Common myeloid progenitor, CD34-positive (primary cell): ENCODE results near the gene RGS7BP.

Source experiments
- CTCF ChIA-PET: fragments of 350-600 bp; sonication (Branson Sonifier 250); formaldehyde crosslinking; loops from one replicate; lab custom pipeline; 2021; ENCODE audit warnings: antibody characterized with exemption; lab: Charles Lee
- POLR2A ChIA-PET: fragments of 350-600 bp; sonication (Branson Sonifier 250); formaldehyde crosslinking; loops from one replicate; lab custom pipeline; 2021; ENCODE audit warnings: antibody characterized with exemption; lab: Charles Lee
- DNase-seq, 3 donors: peaks; one replicate each; pipeline versions ENCODE4 v3.0.0 to v3.0.0-alpha.2; 2013
- H3K27ac ChIP-seq, 2 experiments: 1 replicate in 1 of 2; 2 replicates in 1 of 2; pipeline ENCODE4 v1.7.0; 2013; ENCODE audit warnings: inconsistent platforms in 2 of 2, low read length in 2 of 2, mild to moderate bottlenecking in 2 of 2, low read depth in 1 of 2, moderate library complexity in 1 of 2; ENCODE audit not compliant: severe bottlenecking in 2 of 2, insufficient read depth in 1 of 2, poor library complexity in 1 of 2
- H3K27me3 ChIP-seq, 5 experiments: replicated peaks in 2 of 5; 1 replicate in 3 of 5; 2 replicates in 2 of 5; pipeline versions ENCODE4 v1.6.1 to v1.7.0; 2013; ENCODE audit warnings: low read length in 4 of 5, mild to moderate bottlenecking in 2 of 5, moderate library complexity in 2 of 5, inconsistent platforms in 1 of 5; ENCODE audit not compliant: insufficient read depth in 5 of 5, control insufficient read depth in 4 of 5
- H3K36me3 ChIP-seq, 4 experiments: 1 replicate in 2 of 4; 2 replicates in 2 of 4; pipeline versions ENCODE4 v1.6.1 to v1.7.0; 2013; ENCODE audit warnings: low read length in 3 of 4, control low read depth in 1 of 4, mild to moderate bottlenecking in 1 of 4; ENCODE audit not compliant: control insufficient read depth in 4 of 4, insufficient read depth in 4 of 4
- H3K4me1 ChIP-seq, 4 experiments: 1 replicate in 3 of 4; 2 replicates in 1 of 4; pipeline versions ENCODE4 v1.6.1 to v1.7.1; 2013; ENCODE audit warnings: low read length in 3 of 4, mild to moderate bottlenecking in 3 of 4, control low read depth in 1 of 4, inconsistent platforms in 1 of 4, moderate library complexity in 1 of 4; ENCODE audit not compliant: control insufficient read depth in 4 of 4, insufficient read depth in 4 of 4; ENCODE audit errors: control extremely low read depth in 1 of 4
- H3K4me3 ChIP-seq, 7 experiments: 1 replicate in 4 of 7; 2 replicates in 3 of 7; pipeline versions ENCODE4 v1.5.1 to v1.7.0; 2013; ENCODE audit warnings: mild to moderate bottlenecking in 7 of 7, low read length in 6 of 7, moderate library complexity in 6 of 7, inconsistent platforms in 2 of 7, low read depth in 2 of 7, control low read depth in 1 of 7; ENCODE audit not compliant: insufficient read depth in 4 of 7, control insufficient read depth in 1 of 7; ENCODE audit errors: extremely low read depth in 1 of 7
- H3K9me3 ChIP-seq, 5 experiments: 1 replicate in 4 of 5; 2 replicates in 1 of 5; pipeline versions ENCODE4 v1.6.1 to v1.7.1; 2013; ENCODE audit warnings: low read length in 4 of 5, mild to moderate bottlenecking in 2 of 5, inconsistent platforms in 1 of 5, low read depth in 1 of 5, moderate library complexity in 1 of 5; ENCODE audit not compliant: control insufficient read depth in 4 of 5, insufficient read depth in 2 of 5; ENCODE audit errors: control extremely low read depth in 1 of 5
- WGBS: methylation state at CpG from one replicate; pipeline ENCODE4 v1.1.5; 2013; ENCODE audit not compliant: insufficient coverage; 5-methylcytosine and 5-hydroxymethylcytosine counted together

The RGS7BP gene

GRCh38 chr5:64516216-64516615, 10.4 kb downstream of the RGS7BP start:
- H3K27ac ChIP-seq: no peak overlapping the region
- H3K36me3 ChIP-seq: no peaks in the 10 kb centered on the region
- 94% methylated on average over 4 of the region's 4 CpGs for WGBS
- H3K4me3 ChIP-seq: no peak overlapping the region
- DNase-seq: no peak
- no peaks in the 10 kb centered on the region for H3K4me1 ChIP-seq
- ChIA-PET POLR2A (no interaction called here), CTCF (no interaction called here)
- peaks cover 0 to 2% (median 0%) of the 10 kb centered on the region in 5 experiments for H3K27me3 ChIP-seq
- no peaks in the 10 kb centered on the region for H3K9me3 ChIP-seq

GRCh38 chr5:64518793-64519192, 13.0 kb downstream of the RGS7BP start:
- CTCF ChIA-PET: no interaction called here

GRCh38 chr5:64519263-64519662, 13.4 kb downstream of the RGS7BP start:
- WGBS: 90% methylated on average over 4 of the region's 4 CpGs
- no peaks in the 10 kb centered on the region for H3K4me1 ChIP-seq
- CTCF ChIA-PET: no interaction called here
- H3K9me3 ChIP-seq: no peaks in the 10 kb centered on the region
- H3K36me3 ChIP-seq: no peaks in the 10 kb centered on the region
- no peaks in the 10 kb centered on the region for H3K27me3 ChIP-seq
- POLR2A ChIA-PET: no interaction called here
- H3K4me3 ChIP-seq: no peak overlapping the region
- no peak overlapping the region for H3K27ac ChIP-seq
- DNase-seq: no peak

More at GRCh38 chr5:64518793-64519192, 13.0 kb downstream of the RGS7BP start:
- no peaks in the 10 kb centered on the region for H3K4me1 ChIP-seq
- H3K36me3 ChIP-seq: no peaks in the 10 kb centered on the region
- POLR2A ChIA-PET: no interaction called here
- no peak for DNase-seq
- no peak overlapping the region for H3K4me3 ChIP-seq
- no peaks in the 10 kb centered on the region for H3K27me3 ChIP-seq
- no peaks in the 10 kb centered on the region for H3K9me3 ChIP-seq
- H3K27ac ChIP-seq: no peak overlapping the region
- 67% methylated on average over 1 of the region's 2 CpGs for WGBS

GRCh38 chr5:64526734-64527439, 21.1 kb downstream of the RGS7BP start:
- DNase-seq: no peak
- WGBS: 100% methylated on average over 1 of the region's 3 CpGs
- ChIA-PET CTCF (no interaction called here), POLR2A (no interaction called here)
- H3K4me3 ChIP-seq: no peak overlapping the region
- H3K36me3 ChIP-seq: no peaks in the 10 kb centered on the region
- H3K27ac ChIP-seq: no peak overlapping the region
- peaks cover 0 to 3% (median 0%) of the 10 kb centered on the region in 5 experiments for H3K9me3 ChIP-seq
- H3K27me3 ChIP-seq: no peaks in the 10 kb centered on the region
- no peaks in the 10 kb centered on the region for H3K4me1 ChIP-seq

GRCh38 chr5:64530076-64530475, 24.3 kb downstream of the RGS7BP start:
- Histone ChIP-seq H3K36me3 (no peaks in the 10 kb centered on the region), H3K27me3 (peaks cover 0 to 4% (median 0%) of the 10 kb centered on the region in 5 experiments), H3K4me3 (no peak overlapping the region), H3K4me1 (no peaks in the 10 kb centered on the region), H3K27ac (no peak overlapping the region), H3K9me3 (no peaks in the 10 kb centered on the region)
- WGBS: 100% methylated on average over 3 of the region's 3 CpGs
- ChIA-PET CTCF (no interaction called here), POLR2A (no interaction called here)
- no peak for DNase-seq

- Histone ChIP-seq H3K36me3 (no peaks in the 10 kb centered on the region), H3K27me3 (peaks cover 0 to 4% (median 0%) of the 10 kb centered on the region in 5 experiments), H3K9me3 (no peaks in the 10 kb centered on the region), H3K27ac (no peak overlapping the region), H3K4me3 (no peak overlapping the region), H3K4me1 (no peaks in the 10 kb centered on the region)
- no peak for DNase-seq
- CTCF ChIA-PET: interaction anchor here (0.6 kb wide), 1 partner anchor 1278 kb away, joined by 3 read pairs; no protein-coding TSS in a partner anchor
- POLR2A ChIA-PET: interaction anchor here (0.6 kb wide), 1 partner anchor 891 kb away, joined by 3 read pairs; no protein-coding TSS in a partner anchor
- 40% methylated on average over 1 of the region's 2 CpGs for WGBS
Measured at GRCh38 chr5:64532212-64532611, 26.4 kb downstream of the RGS7BP start.

GRCh38 chr5:64532657-64533056, 26.8 kb downstream of the RGS7BP start:
- H3K27ac ChIP-seq: no peak overlapping the region
- H3K9me3 ChIP-seq: no peaks in the 10 kb centered on the region
- WGBS: 100% methylated on average over 1 of the region's 2 CpGs
- no peaks in the 10 kb centered on the region for H3K36me3 ChIP-seq
- DNase-seq: no peak
- CTCF ChIA-PET: interaction anchor here (0.6 kb wide), 1 partner anchor 1279 kb away, joined by 3 read pairs; no protein-coding TSS in a partner anchor
- POLR2A ChIA-PET: no interaction called here
- H3K4me3 ChIP-seq: no peak overlapping the region
- no peaks in the 10 kb centered on the region for H3K4me1 ChIP-seq
- peaks cover 0 to 4% (median 0%) of the 10 kb centered on the region in 5 experiments for H3K27me3 ChIP-seq
